GM23248 (cell line): ENCODE data around the gene UBE2N.

Experiments
- EZH2 ChIP-seq: fragments of 200-600 bp; sonication (generic); IDR thresholded peaks from 2 replicates; pipeline ENCODE4 v1.6.1; 2018; ENCODE audit warnings: antibody characterized with exemption, mild to moderate bottlenecking; ENCODE audit not compliant: insufficient read depth, poor library complexity, severe bottlenecking
- EZH2phosphoT487 ChIP-seq: fragments of 200-600 bp; sonication (generic); IDR thresholded peaks from 2 replicates; pipeline ENCODE4 v1.6.1; 2018; ENCODE audit warnings: antibody characterized with exemption, moderate library complexity, mild to moderate bottlenecking, low read depth; ENCODE audit not compliant: insufficient read depth

- no peak for TF ChIP-seq EZH2
- TF ChIP-seq EZH2phosphoT487 = no peak
Measured at GRCh38 chr12:93417967-93418480, 23.7 kb downstream of the UBE2N start.
